Glutamatergic neuron (in vitro differentiated cells): ENCODE measurements around the gene CNOT9. TPM values are rescaled to one million over a fixed set of nuclear protein-coding genes. Genes with fewer than 3 reads are reported as not detected.

ENCODE experiments used
- DNase-seq: peaks from one replicate; pipeline ENCODE4 v3.0.0; 2022
- H3K27ac Mint-ChIP-seq: one replicate; pipeline ENCODE4 v1.8.0; 2020; ENCODE audit warnings: mild to moderate bottlenecking, mixed read lengths, inconsistent platforms; ENCODE audit not compliant: unreplicated experiment
- H3K27me3 Mint-ChIP-seq: one replicate; pipeline ENCODE4 v1.8.0; 2020; ENCODE audit warnings: mild to moderate bottlenecking, moderate library complexity, mixed read lengths, inconsistent platforms; ENCODE audit not compliant: unreplicated experiment
- H3K36me3 Mint-ChIP-seq: one replicate; pipeline ENCODE4 v1.8.0; 2020; ENCODE audit warnings: mild to moderate bottlenecking, mixed read lengths, inconsistent platforms; ENCODE audit not compliant: unreplicated experiment
- H3K4me1 Mint-ChIP-seq: one replicate; pipeline ENCODE4 v1.8.0; 2020; ENCODE audit warnings: mild to moderate bottlenecking, low read depth, mixed read lengths, inconsistent platforms; ENCODE audit not compliant: unreplicated experiment
- H3K4me3 Mint-ChIP-seq: one replicate; pipeline ENCODE4 v1.8.0; 2020; ENCODE audit warnings: mild to moderate bottlenecking, mixed read lengths, inconsistent platforms; ENCODE audit not compliant: unreplicated experiment
- H3K9me3 Mint-ChIP-seq: one replicate; pipeline ENCODE4 v1.8.0; 2020; ENCODE audit warnings: mild to moderate bottlenecking, moderate library complexity, mixed read lengths, inconsistent platforms; ENCODE audit not compliant: unreplicated experiment
- CTCF ChIP-seq: fragments of 200-600 bp; sonication (generic); IDR thresholded peaks from one replicate; pipeline ENCODE4 v1.5.0; 2021; ENCODE audit not compliant: partially characterized antibody, unreplicated experiment
- total RNA-seq: library from RNA; stranded (reverse); fragmentation: NEBNext Ultra II Directional; extraction: Animal tissue kit (Norgen Biotek cat#: 25700); gene quantifications from one replicate; pipeline ENCODE4 v1.2.1, GENCODE V29; 2021; ENCODE audit not compliant: unreplicated experiment

CNOT9 gene
- total RNA-seq, 1 donor from 2014 or later, result 58.1 TPM

DNA sequence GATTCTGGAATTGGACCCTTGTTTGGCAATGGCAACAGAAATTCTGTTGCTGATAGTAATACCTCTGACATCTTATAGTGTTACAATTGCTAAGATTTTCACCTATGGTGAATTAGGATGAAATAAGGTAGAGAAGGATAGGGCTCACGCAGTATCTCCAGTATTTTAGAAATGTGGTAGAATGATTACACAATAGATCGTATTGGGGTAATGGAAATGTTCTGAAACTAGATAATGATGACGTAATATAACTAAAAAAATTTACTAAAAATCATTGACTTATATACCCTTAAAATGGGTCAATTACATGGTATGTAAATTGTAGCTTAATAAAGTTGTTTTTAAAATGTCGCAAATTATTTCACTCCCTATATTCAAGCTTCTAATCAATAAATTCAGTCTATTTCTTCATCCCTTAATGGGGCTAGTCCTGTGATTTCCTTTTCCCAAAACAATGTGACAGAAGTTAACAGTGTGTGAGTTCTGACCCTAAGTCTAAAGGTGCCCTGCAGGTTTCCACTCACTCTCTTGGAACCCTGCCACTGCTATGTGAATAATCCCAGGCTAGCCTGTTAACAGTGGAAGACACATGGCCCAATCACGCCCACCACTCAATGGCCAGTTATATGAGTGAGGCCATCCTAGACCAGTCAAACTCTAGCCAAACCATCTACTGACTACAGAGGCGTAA lies 31.7 kb upstream of the CNOT9 start:
- Mint-ChIP-seq H3K27me3 (no peaks in the 10 kb centered on the region), H3K27ac (no peak overlapping the region), H3K36me3 (no peaks in the 10 kb centered on the region), H3K4me1 (no peaks in the 10 kb centered on the region), H3K9me3 (no peaks in the 10 kb centered on the region), H3K4me3 (no peak overlapping the region)
- DNase-seq, result no peak
- no peak for TF ChIP-seq CTCF

DNA sequence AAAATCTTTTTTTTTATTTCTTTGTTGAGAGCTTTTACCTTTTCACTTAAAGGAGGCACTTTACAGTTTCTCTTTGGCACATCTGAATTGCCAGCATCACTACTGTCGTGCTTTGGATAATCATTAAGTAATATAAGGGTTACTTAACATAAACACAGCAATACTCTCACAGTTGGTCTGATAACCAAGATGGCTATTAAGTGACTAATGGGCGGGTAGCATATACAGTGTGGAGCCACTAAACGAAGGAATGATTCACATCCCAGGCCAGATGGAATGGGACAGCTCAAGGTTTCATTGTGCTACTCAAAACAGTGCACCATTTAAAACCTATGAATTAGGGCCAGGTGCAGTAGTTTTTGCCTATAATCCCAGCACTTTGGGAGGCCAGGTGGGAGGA lies 28.6 kb upstream of the CNOT9 start:
- H3K4me1 Mint-ChIP-seq, result no peaks in the 10 kb centered on the region
- TF ChIP-seq CTCF, result no peak
- no peak for DNase-seq
- no peak overlapping the region for H3K4me3 Mint-ChIP-seq
- H3K27me3 Mint-ChIP-seq, result no peaks in the 10 kb centered on the region
- H3K36me3 Mint-ChIP-seq, result no peaks in the 10 kb centered on the region
- no peaks in the 10 kb centered on the region for H3K9me3 Mint-ChIP-seq
- no peak overlapping the region for H3K27ac Mint-ChIP-seq

DNA sequence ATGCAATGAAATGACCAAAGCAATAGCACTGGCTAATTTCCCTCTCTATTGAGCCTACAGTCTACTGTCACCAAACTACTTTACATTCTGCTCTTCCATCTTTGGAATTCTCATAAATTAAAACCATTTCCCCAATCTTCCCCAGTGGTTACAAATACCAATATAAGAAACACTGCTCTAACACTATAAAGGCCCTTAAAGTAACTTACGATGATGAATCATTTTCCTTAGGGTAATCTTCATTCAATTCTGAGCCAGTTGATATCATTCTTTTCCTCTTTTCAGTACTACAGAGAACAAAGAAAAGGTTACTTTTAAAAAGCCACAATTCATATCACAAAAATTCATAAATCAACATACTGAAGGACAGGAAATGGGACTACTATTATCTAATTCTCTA lies 22.6 kb upstream of the CNOT9 start:
- Mint-ChIP-seq H3K4me1 (no peaks in the 10 kb centered on the region), H3K27ac (no peak overlapping the region), H3K27me3 (no peaks in the 10 kb centered on the region), H3K9me3 (no peaks in the 10 kb centered on the region), H3K36me3 (no peaks in the 10 kb centered on the region), H3K4me3 (no peak overlapping the region)
- no peak for TF ChIP-seq CTCF
- no peak for DNase-seq

DNA sequence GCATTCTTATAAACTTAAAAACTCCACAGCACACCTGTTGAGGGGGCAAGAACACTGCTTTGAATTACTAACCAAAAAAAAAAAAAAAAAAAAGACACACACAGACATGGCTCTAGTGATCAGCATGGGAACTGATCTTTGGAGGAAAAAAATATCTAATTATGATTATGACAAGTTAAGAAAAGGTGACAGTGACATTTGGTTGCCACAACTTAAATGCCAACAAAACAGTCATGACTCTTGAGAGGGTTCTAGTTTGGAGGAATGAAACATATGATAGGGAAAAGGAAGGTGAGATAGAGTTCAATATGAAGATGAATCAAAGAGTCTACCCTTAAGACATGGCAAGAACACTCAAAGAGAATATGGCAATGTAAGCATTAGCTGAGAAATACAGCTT lies 21.1 kb upstream of the CNOT9 start:
- H3K27ac Mint-ChIP-seq, result no peak overlapping the region

More for the DNA sequence above, 21.1 kb upstream of the CNOT9 start:
- Mint-ChIP-seq H3K9me3 (no peaks in the 10 kb centered on the region), H3K4me3 (no peak overlapping the region), H3K4me1 (no peaks in the 10 kb centered on the region), H3K27me3 (no peaks in the 10 kb centered on the region), H3K36me3 (no peaks in the 10 kb centered on the region)
- DNase-seq, result no peak
- TF ChIP-seq CTCF, result no peak
